Dendritic cell treated with granulocyte-macrophage colony-stimulating factor and Interleukin-4, amounts not matched to agents 40 ng/mL and 50 ng/mL, for 4 days (primary cell): ENCODE results near the gene RCOR3.
"Not testable (repeated sequence)": the region's sequence is repeated elsewhere in the genome, so short reads cannot be mapped to it uniquely, and the experiment has no call there.

ENCODE experiments used
- H3K27ac Mint-ChIP-seq: one replicate; pipeline ENCODE4 v1.8.0; 2022; ENCODE audit warnings: mild to moderate bottlenecking, mixed read lengths
- H3K27me3 Mint-ChIP-seq: one replicate; pipeline ENCODE4 v1.8.0; 2022; ENCODE audit warnings: mild to moderate bottlenecking, mixed read lengths
- H3K36me3 Mint-ChIP-seq: one replicate; pipeline ENCODE4 v1.8.0; 2022; ENCODE audit warnings: low read depth, mixed read lengths
- H3K4me1 Mint-ChIP-seq: one replicate; pipeline ENCODE4 v1.8.0; 2022; ENCODE audit warnings: low read depth, mixed read lengths
- H3K4me3 Mint-ChIP-seq: one replicate; pipeline ENCODE4 v1.8.0; 2022; ENCODE audit warnings: mild to moderate bottlenecking, moderate library complexity, mixed read lengths
- H3K9me3 Mint-ChIP-seq: one replicate; pipeline ENCODE4 v1.8.0; 2022; ENCODE audit warnings: mixed read lengths
- intact Hi-C: fragments of 100-400 bp; cut with micrococcal nuclease; formaldehyde crosslinking; loops from one replicate; pipeline ENCODE4 v1.15.0; 2022

The RCOR3 gene

GRCh38 chr1:211348547-211348946 lies 89.4 kb downstream of the RCOR3 start:
- Mint-ChIP-seq H3K27me3 (no peaks in the 10 kb centered on the region), H3K9me3 (peaks cover 8% of the 10 kb centered on the region), H3K4me3 (no peak overlapping the region), H3K36me3 (peaks cover 6% of the 10 kb centered on the region), H3K4me1 (peaks cover 42% of the 10 kb centered on the region), H3K27ac (no peak overlapping the region)
- intact Hi-C loops = no loop called here

- Mint-ChIP-seq H3K27me3 (no peaks in the 10 kb centered on the region), H3K4me3 (no peak overlapping the region), H3K4me1 (peaks cover 40% of the 10 kb centered on the region), H3K9me3 (peaks cover 8% of the 10 kb centered on the region), H3K36me3 (peaks cover 6% of the 10 kb centered on the region), H3K27ac (no peak overlapping the region)
- intact Hi-C loops = no loop called here
Observed at GRCh38 chr1:211349741-211350140, 90.6 kb downstream of the RCOR3 start.

- H3K4me3 Mint-ChIP-seq, H3K9me3 Mint-ChIP-seq, H3K27ac Mint-ChIP-seq, H3K36me3 Mint-ChIP-seq, H3K27me3 Mint-ChIP-seq, intact Hi-C loops: not testable (repeated sequence)
- H3K4me1 Mint-ChIP-seq = peaks cover 33% of the 10 kb centered on the region
Observed at GRCh38 chr1:211352055-211352454, 92.9 kb downstream of the RCOR3 start.

- Mint-ChIP-seq H3K4me3 (no peak overlapping the region), H3K27me3 (no peaks in the 10 kb centered on the region), H3K9me3 (peaks cover 8% of the 10 kb centered on the region), H3K27ac (no peak overlapping the region), H3K36me3 (peaks cover 6% of the 10 kb centered on the region), H3K4me1 (peaks cover 33% of the 10 kb centered on the region)
- intact Hi-C loops = no loop called here
Observed at GRCh38 chr1:211352465-211352864, 93.3 kb downstream of the RCOR3 start.

- Mint-ChIP-seq H3K36me3 (peaks cover 6% of the 10 kb centered on the region), H3K4me3 (no peak overlapping the region), H3K27ac (no peak overlapping the region), H3K9me3 (peaks cover 8% of the 10 kb centered on the region), H3K27me3 (no peaks in the 10 kb centered on the region), H3K4me1 (peaks cover 34% of the 10 kb centered on the region)
- intact Hi-C loops = no loop called here
Observed at GRCh38 chr1:211352985-211353515, 93.9 kb downstream of the RCOR3 start.

GRCh38 chr1:211353562-211354212 lies 94.5 kb downstream of the RCOR3 start:
- peaks cover 34% of the 10 kb centered on the region for H3K4me1 Mint-ChIP-seq
- H3K36me3 Mint-ChIP-seq = peaks cover 6% of the 10 kb centered on the region
- H3K27ac Mint-ChIP-seq = no peak overlapping the region
- H3K27me3 Mint-ChIP-seq = no peaks in the 10 kb centered on the region
- intact Hi-C loops = no loop called here
- H3K9me3 Mint-ChIP-seq = peaks cover 8% of the 10 kb centered on the region
- H3K4me3 Mint-ChIP-seq = no peak overlapping the region

GRCh38 chr1:211355873-211356272 lies 96.7 kb downstream of the RCOR3 start:
- H3K27ac Mint-ChIP-seq = no peak overlapping the region
- H3K27me3 Mint-ChIP-seq = no peaks in the 10 kb centered on the region
- no peak overlapping the region for H3K4me3 Mint-ChIP-seq
- peaks cover 26% of the 10 kb centered on the region for H3K36me3 Mint-ChIP-seq
- H3K4me1 Mint-ChIP-seq = peaks cover 34% of the 10 kb centered on the region
- intact Hi-C loops = no loop called here
- peaks cover 8% of the 10 kb centered on the region for H3K9me3 Mint-ChIP-seq

- H3K36me3 Mint-ChIP-seq = peaks cover 30% of the 10 kb centered on the region
Observed at GRCh38 chr1:211356723-211357407, 97.7 kb downstream of the RCOR3 start.

GRCh38 chr1:211358685-211359084 lies 99.5 kb downstream of the RCOR3 start:
- Mint-ChIP-seq H3K27ac (no peak overlapping the region), H3K27me3 (no peaks in the 10 kb centered on the region), H3K36me3 (peaks cover 26% of the 10 kb centered on the region), H3K4me3 (no peak overlapping the region), H3K9me3 (no peaks in the 10 kb centered on the region), H3K4me1 (peaks cover 28% of the 10 kb centered on the region)
- intact Hi-C loops = no loop called here

More at GRCh38 chr1:211356723-211357407, 97.7 kb downstream of the RCOR3 start:
- intact Hi-C loops = no loop called here
- Mint-ChIP-seq H3K9me3 (peaks cover 6% of the 10 kb centered on the region), H3K4me3 (no peak overlapping the region), H3K27me3 (no peaks in the 10 kb centered on the region), H3K27ac (peak overlapping the region; percentile 66), H3K4me1 (peaks cover 34% of the 10 kb centered on the region)

- Mint-ChIP-seq H3K4me1 (peaks cover 19% of the 10 kb centered on the region), H3K4me3 (no peak overlapping the region), H3K27ac (peak overlapping the region; percentile 8), H3K9me3 (no peaks in the 10 kb centered on the region), H3K27me3 (no peaks in the 10 kb centered on the region), H3K36me3 (peaks cover 26% of the 10 kb centered on the region)
- intact Hi-C loops = no loop called here
Observed at GRCh38 chr1:211359876-211360275, 100.7 kb downstream of the RCOR3 start.

GRCh38 chr1:211361202-211361601 lies 102.0 kb downstream of the RCOR3 start:
- H3K9me3 Mint-ChIP-seq = no peaks in the 10 kb centered on the region
- H3K4me3 Mint-ChIP-seq = no peak overlapping the region
- H3K4me1 Mint-ChIP-seq = peaks cover 15% of the 10 kb centered on the region
- H3K27ac Mint-ChIP-seq = no peak overlapping the region
- H3K27me3 Mint-ChIP-seq = no peaks in the 10 kb centered on the region
- H3K36me3 Mint-ChIP-seq = peaks cover 31% of the 10 kb centered on the region
- intact Hi-C loops = no loop called here
